ENCODE results near the gene ARHGEF16.

DNA sequence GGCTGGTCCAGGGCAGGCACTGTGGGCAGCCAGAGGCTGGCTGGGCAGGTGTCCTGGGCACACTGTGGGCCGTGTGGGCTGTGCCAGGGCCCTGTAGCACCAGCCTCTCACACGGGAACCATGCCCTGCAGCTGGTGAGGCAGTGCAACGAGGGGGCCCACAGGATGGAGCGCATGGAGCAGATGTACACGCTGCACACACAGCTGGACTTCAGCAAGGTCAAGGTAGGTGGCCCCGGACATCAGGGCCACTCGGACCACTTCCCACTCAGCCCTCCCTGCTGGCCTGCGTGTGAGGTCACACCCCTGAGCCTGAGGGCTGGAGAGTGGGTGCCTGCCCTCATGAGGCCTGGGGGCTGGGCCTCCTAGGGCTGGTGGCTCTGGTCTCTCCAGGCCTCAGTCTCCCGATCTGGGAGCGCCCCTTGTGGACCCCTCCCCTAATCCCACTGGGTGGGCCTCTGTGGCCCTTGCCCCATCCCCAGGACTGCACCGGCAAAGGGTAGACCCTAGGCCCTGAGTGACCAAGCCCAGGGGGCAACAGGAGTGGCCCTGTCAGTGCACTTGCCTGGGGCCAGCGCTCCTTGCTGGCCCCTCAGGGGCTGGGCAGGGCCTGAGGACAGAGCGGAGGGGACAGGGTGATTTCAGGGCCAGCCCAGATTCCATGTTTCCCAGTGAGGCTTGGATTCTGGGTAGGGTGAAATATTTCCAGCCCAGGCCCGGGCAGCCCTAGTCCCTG, 21.5 kb downstream of the ARHGEF16 start:
- TF ChIP-seq, protein P1, sequence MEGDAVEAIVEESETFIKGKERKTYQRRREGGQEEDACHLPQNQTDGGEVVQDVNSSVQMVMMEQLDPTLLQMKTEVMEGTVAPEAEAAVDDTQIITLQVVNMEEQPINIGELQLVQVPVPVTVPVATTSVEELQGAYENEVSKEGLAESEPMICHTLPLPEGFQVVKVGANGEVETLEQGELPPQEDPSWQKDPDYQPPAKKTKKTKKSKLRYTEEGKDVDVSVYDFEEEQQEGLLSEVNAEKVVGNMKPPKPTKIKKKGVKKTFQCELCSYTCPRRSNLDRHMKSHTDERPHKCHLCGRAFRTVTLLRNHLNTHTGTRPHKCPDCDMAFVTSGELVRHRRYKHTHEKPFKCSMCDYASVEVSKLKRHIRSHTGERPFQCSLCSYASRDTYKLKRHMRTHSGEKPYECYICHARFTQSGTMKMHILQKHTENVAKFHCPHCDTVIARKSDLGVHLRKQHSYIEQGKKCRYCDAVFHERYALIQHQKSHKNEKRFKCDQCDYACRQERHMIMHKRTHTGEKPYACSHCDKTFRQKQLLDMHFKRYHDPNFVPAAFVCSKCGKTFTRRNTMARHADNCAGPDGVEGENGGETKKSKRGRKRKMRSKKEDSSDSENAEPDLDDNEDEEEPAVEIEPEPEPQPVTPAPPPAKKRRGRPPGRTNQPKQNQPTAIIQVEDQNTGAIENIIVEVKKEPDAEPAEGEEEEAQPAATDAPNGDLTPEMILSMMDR (IDR thresholded peaks at IDR 0.05 in 4 of 5, conservative IDR thresholded peaks at IDR 0.05 in 1 of 5), result no peak
- no peak for TF ChIP-seq POLR2A (IDR thresholded peaks at IDR 0.05)

Data from gastrocnemius medialis (tissue), 4 donors.